Measurements from ENCODE around the gene CDK4. TPM values are rescaled to one million over a fixed set of nuclear protein-coding genes. Genes with fewer than 3 reads are reported as not detected.

CDK4 gene
- total RNA-seq, 4 donors from 2014 or later: 14.7 to 97.4 (median 28.8) TPM

DNA sequence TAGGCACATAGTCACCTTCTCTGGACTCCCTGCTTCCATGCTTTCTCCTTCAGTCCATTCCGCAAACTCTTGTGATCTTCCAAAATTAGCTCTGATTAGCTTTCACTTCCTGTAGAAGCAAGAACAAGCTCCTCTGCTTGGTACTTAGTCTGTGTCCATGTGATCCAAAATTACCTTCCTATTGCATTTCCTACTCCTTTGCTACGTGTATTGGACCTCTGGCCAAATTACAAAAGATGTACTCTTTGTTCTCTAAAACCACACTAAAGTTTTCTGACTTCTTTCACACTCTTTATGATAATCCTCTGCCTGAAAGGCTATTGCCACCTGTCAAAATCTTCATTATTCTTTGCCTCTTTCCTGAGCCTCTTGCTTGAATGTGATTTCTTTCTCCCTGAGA lies 29.7 kb upstream of the CDK4 start:
- peaks cover 0 to 12% (median 8%) of the 10 kb centered on the region in 4 donors for H3K4me1 ChIP-seq
- TF ChIP-seq, protein P1, sequence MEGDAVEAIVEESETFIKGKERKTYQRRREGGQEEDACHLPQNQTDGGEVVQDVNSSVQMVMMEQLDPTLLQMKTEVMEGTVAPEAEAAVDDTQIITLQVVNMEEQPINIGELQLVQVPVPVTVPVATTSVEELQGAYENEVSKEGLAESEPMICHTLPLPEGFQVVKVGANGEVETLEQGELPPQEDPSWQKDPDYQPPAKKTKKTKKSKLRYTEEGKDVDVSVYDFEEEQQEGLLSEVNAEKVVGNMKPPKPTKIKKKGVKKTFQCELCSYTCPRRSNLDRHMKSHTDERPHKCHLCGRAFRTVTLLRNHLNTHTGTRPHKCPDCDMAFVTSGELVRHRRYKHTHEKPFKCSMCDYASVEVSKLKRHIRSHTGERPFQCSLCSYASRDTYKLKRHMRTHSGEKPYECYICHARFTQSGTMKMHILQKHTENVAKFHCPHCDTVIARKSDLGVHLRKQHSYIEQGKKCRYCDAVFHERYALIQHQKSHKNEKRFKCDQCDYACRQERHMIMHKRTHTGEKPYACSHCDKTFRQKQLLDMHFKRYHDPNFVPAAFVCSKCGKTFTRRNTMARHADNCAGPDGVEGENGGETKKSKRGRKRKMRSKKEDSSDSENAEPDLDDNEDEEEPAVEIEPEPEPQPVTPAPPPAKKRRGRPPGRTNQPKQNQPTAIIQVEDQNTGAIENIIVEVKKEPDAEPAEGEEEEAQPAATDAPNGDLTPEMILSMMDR (IDR thresholded peaks at IDR 0.05): no peak
- TF ChIP-seq POLR2A (IDR thresholded peaks at IDR 0.05): no peak
- DNase-seq: no peak
- H3K36me3 ChIP-seq: peaks cover 0 to 16% (median 0%) of the 10 kb centered on the region in 3 donors
- no peaks in the 10 kb centered on the region for H3K9me3 ChIP-seq
- no peaks in the 10 kb centered on the region for H3K27me3 ChIP-seq
- no peak overlapping the region for H3K27ac ChIP-seq
- H3K4me3 ChIP-seq: no peak overlapping the region

DNA sequence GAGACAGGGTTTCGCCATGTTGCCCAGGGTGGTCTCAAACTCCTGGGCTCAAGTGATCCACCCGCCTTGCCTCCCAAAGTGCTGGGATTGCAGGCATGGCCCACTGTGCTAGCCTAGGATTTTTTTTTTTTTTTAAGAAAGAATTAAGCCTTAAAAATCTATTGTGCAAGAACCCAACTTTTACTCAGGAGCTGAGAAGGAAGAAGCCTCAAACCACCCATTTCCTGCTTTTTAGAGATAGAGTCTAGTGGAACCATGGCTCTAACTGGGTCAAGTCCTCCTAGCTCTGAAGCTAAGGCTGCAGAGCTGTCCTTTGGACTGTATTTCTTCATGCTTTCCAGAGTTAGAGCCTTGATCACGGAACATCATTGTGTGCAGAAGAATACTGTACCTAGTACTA lies 29.1 kb upstream of the CDK4 start:
- Histone ChIP-seq H3K27ac (peak overlapping the region in 1 of 4 donors; percentile 60), H3K4me1 (peaks cover 0 to 12% (median 8%) of the 10 kb centered on the region in 4 donors), H3K36me3 (peaks cover 0 to 10% (median 0%) of the 10 kb centered on the region in 3 donors), H3K9me3 (no peaks in the 10 kb centered on the region), H3K4me3 (no peak overlapping the region), H3K27me3 (no peaks in the 10 kb centered on the region)
- TF ChIP-seq POLR2A (IDR thresholded peaks at IDR 0.05): no peak
- TF ChIP-seq, protein P1 (IDR thresholded peaks at IDR 0.05): no peak
- DNase-seq: no peak

DNA sequence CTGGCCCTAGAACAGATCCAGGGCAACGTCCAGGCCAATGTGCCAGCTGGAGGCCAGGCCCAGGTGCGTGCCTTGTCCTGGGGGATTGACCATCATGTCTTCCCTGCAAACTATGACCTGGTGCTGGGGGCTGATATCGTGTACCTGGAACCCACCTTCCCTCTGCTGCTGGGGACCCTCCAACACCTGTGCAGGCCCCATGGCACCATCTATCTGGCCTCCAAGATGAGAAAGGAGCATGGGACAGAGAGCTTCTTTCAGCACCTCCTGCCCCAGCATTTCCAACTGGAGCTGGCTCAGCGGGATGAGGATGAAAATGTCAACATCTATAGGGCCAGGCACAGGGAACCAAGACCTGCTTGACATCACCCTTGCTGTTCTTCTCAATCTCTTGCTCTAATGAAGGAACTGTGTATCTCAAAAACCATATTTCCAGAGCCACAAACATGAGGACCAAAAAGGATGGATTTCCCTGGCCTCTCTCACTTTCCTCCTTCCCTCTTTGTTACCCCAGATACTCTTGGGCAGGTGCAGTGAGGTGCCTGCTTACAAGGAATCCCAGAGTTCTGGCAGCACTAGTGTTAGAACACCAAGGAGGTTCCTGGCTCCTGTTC lies 28.3 kb upstream of the CDK4 start:
- Histone ChIP-seq H3K4me1 (peaks cover 0 to 12% (median 8%) of the 10 kb centered on the region in 4 donors), H3K4me3 (no peak overlapping the region), H3K27me3 (no peaks in the 10 kb centered on the region), H3K36me3 (peaks cover 0 to 1% (median 0%) of the 10 kb centered on the region in 3 donors), H3K9me3 (no peaks in the 10 kb centered on the region), H3K27ac (peak overlapping the region in 1 of 4 donors; percentile 60)
- no peak for DNase-seq
- no peak for TF ChIP-seq POLR2A (IDR thresholded peaks at IDR 0.05)
- TF ChIP-seq, protein P1 (IDR thresholded peaks at IDR 0.05): no peak

DNA sequence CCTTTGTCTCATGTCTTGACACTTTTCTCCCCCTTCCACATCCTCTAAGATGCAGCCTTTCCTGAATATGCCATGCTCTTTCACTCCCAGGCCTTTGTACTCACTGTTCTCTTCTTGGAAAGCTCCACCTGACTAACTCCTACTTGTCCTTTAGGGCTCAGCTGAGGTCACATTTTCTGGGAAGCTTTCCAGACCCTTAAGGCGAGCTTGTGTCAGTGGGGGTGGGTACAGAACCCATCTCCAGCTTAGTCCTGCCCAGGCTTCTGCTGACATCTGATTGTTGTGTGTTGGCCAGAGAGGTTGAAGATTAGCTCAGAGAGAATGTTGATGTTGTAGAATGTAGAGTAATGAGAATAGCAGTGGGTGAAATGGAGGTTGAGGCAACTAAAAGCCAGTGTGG lies 27.6 kb upstream of the CDK4 start:
- peaks cover 0 to 12% (median 8%) of the 10 kb centered on the region in 4 donors for H3K4me1 ChIP-seq
- peak in 1 of 3 donors; percentile 26 for DNase-seq
- no peak overlapping the region for H3K27ac ChIP-seq
- no peaks in the 10 kb centered on the region for H3K27me3 ChIP-seq
- no peak overlapping the region for H3K4me3 ChIP-seq
- TF ChIP-seq, protein P1 (IDR thresholded peaks at IDR 0.05): no peak
- TF ChIP-seq POLR2A (IDR thresholded peaks at IDR 0.05): no peak
- no peaks in the 10 kb centered on the region for H3K36me3 ChIP-seq
- H3K9me3 ChIP-seq: no peaks in the 10 kb centered on the region

DNA sequence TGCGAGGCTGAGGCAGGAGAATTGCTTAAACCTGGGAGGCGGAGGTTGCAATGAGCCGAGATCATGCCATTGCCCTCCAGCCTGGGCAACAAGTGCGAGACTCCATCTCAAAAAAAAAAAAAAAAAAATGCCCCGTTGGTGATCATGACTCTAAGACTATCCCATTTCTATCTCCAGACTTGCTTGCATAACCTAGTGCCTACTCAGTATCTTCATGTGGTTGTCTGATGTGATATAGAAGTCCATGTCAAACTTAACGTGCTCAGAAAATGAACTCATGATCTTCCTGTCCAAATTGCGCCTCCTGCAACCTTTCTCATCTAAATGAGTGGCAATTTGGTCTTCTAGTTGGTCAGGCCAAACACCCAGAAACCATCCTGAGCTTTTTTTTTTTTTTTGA lies 25.8 kb upstream of the CDK4 start:
- peak in 1 of 3 donors; percentile 17 for DNase-seq
- Histone ChIP-seq H3K9me3 (no peaks in the 10 kb centered on the region), H3K27ac (no peak overlapping the region), H3K27me3 (no peaks in the 10 kb centered on the region), H3K4me1 (peaks cover 0 to 4% (median 0%) of the 10 kb centered on the region in 4 donors), H3K36me3 (no peaks in the 10 kb centered on the region), H3K4me3 (no peak overlapping the region)
- TF ChIP-seq POLR2A (IDR thresholded peaks at IDR 0.05): no peak

DNA sequence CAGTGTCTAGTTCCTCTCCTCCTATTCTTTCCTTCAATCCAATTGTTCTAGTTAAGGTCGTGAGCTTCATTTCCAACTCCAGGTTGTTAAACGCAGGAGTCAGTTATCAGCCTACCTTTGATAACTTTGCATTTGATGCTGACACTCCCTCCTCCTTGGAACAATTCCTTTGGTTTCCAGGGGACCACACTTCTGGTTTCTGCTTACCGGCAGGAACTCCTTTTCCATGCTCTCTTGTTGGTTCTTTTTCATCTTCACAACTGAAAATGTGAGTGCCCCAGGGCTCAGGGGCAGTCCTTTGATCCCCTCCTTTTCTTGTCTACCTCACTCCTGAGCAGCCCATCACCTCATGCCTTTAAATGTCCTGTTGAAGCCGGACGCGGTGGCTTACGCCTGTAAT lies 25.3 kb upstream of the CDK4 start:
- no peaks in the 10 kb centered on the region for H3K9me3 ChIP-seq
- no peak overlapping the region for H3K27ac ChIP-seq
- peaks cover 0 to 2% (median 0%) of the 10 kb centered on the region in 4 donors for H3K4me1 ChIP-seq
- peak in 1 of 3 donors; percentile 36 for DNase-seq
- H3K4me3 ChIP-seq: no peak overlapping the region
- H3K27me3 ChIP-seq: no peaks in the 10 kb centered on the region
- H3K36me3 ChIP-seq: no peaks in the 10 kb centered on the region
- TF ChIP-seq, protein P1 (IDR thresholded peaks at IDR 0.05): no peak
- TF ChIP-seq POLR2A (IDR thresholded peaks at IDR 0.05): no peak

Measured in Peyer's patch (tissue), 4 donors.